Cardiac fibroblast (primary cell): Measurements from ENCODE around the gene NHS.

Source experiments
- DNase-seq, 2 donors: peaks; one replicate each; pipeline versions ENCODE4 v3.0.0 to v3.0.0-alpha.2; 2010; ENCODE audit warnings: low read depth in 2 of 2
- H3K4me3 ChIP-seq, 2 donors: replicated peaks in 1 of 2; 1 replicate in 1 of 2; 2 replicates in 1 of 2; pipeline ENCODE4 v1.5.1; 2011; ENCODE audit warnings: low read depth in 2 of 2, low read length in 2 of 2, mild to moderate bottlenecking in 2 of 2, moderate library complexity in 1 of 2
- CTCF ChIP-seq: IDR thresholded peaks from one replicate; pipeline ENCODE4 v1.5.1; 2011; ENCODE audit warnings: low read depth, mild to moderate bottlenecking, low read length, inconsistent platforms

NHS gene

GRCh38 chrX:17431171-17431570 is 56.2 kb downstream of the NHS start:
- no peak for DNase-seq
- no peak for TF ChIP-seq CTCF
- no peak overlapping the region for H3K4me3 ChIP-seq

GRCh38 chrX:17432158-17432557 is 57.2 kb downstream of the NHS start:
- TF ChIP-seq CTCF = no peak

GRCh38 chrX:17433965-17434364 is 59.0 kb downstream of the NHS start:
- no peak overlapping the region for H3K4me3 ChIP-seq
- no peak for TF ChIP-seq CTCF
- DNase-seq = no peak

More at GRCh38 chrX:17432158-17432557, 57.2 kb downstream of the NHS start:
- no peak overlapping the region for H3K4me3 ChIP-seq
- DNase-seq = no peak

GRCh38 chrX:17435476-17435875 is 60.5 kb downstream of the NHS start:
- DNase-seq = no peak
- H3K4me3 ChIP-seq = no peak overlapping the region
- TF ChIP-seq CTCF = no peak

GRCh38 chrX:17438221-17438620 is 63.2 kb downstream of the NHS start:
- no peak for DNase-seq
- TF ChIP-seq CTCF = no peak
- no peak overlapping the region for H3K4me3 ChIP-seq

GRCh38 chrX:17440258-17440657 is 65.3 kb downstream of the NHS start:
- no peak overlapping the region for H3K4me3 ChIP-seq
- TF ChIP-seq CTCF = no peak
- DNase-seq = no peak

- TF ChIP-seq CTCF = no peak
- no peak for DNase-seq
- no peak overlapping the region for H3K4me3 ChIP-seq
Measured at GRCh38 chrX:17440836-17441235, 65.8 kb downstream of the NHS start.
